ENCODE measurements around the gene FURIN.

- no peak for TF ChIP-seq SUZ12 (IDR thresholded peaks at IDR 0.05)
- TF ChIP-seq CTBP1 (IDR thresholded peaks at IDR 0.05; ENCODE audit: borderline replicate concordance), result no peak
- TF ChIP-seq FOXM1 (IDR thresholded peaks at IDR 0.05; ENCODE audit: borderline replicate concordance), result no peak
- no peak for TF ChIP-seq FOXK2 (IDR thresholded peaks at IDR 0.05)
- no peak for TF ChIP-seq BHLHE40 (IDR thresholded peaks at IDR 0.05; ENCODE audit: borderline replicate concordance)
These were observed 37.9 kb downstream of the FURIN start for GRCh38 chr15:90906181-90906849.
